Activated T-helper 17 cell treated with anti-CD3 and anti-CD28 coated beads, Interleukin-2, amount 50 U/mL, for 72 hours (primary cell): Measurements from ENCODE around the gene CSRP3. TPM values are rescaled to one million over a fixed set of nuclear protein-coding genes. Genes with fewer than 3 reads are reported as not detected.
A peak's percentile ranks its signal among the peaks of the same experiment; 100 is the strongest.

Experiments
- ATAC-seq: fragments of 150-1000 bp; cut with Tn5 transposase; replicated peaks from 2 replicates; pipeline ENCODE4 v1.10.0; 2021; ENCODE audit warnings: mild to moderate bottlenecking, moderate library complexity
- H3K27ac Mint-ChIP-seq: one replicate; pipeline ENCODE4 v1.8.0; 2022; ENCODE audit warnings: mixed read lengths
- H3K27me3 Mint-ChIP-seq: one replicate; pipeline ENCODE4 v1.8.0; 2022; ENCODE audit warnings: mixed read lengths
- H3K36me3 Mint-ChIP-seq: one replicate; pipeline ENCODE4 v1.8.0; 2022; ENCODE audit warnings: low read depth, mild to moderate bottlenecking, mixed read lengths
- H3K4me1 Mint-ChIP-seq: one replicate; pipeline ENCODE4 v1.8.0; 2022; ENCODE audit warnings: mixed read lengths
- H3K4me3 Mint-ChIP-seq: one replicate; pipeline ENCODE4 v1.8.0; 2022; ENCODE audit warnings: mild to moderate bottlenecking, mixed read lengths
- H3K9me3 Mint-ChIP-seq: one replicate; pipeline ENCODE4 v1.8.0; 2022; ENCODE audit warnings: mixed read lengths
- total RNA-seq, 2 donors: library from RNA; stranded (reverse); gene quantifications; one replicate each; pipeline ENCODE4 v1.2.3, GENCODE V29; 2022

Gene CSRP3
- total RNA-seq: not detected

- ATAC-seq: no peak
- H3K27ac Mint-ChIP-seq: no peak within 1 kb of the TSS
- peaks cover under 1% of the 10 kb centered on the region for H3K27me3 Mint-ChIP-seq
- H3K9me3 Mint-ChIP-seq: no peaks in the 10 kb centered on the region
- no peaks in the 10 kb centered on the region for H3K36me3 Mint-ChIP-seq
- no peaks in the 10 kb centered on the region for H3K4me1 Mint-ChIP-seq
- no peak within 1 kb of the TSS for H3K4me3 Mint-ChIP-seq
Observed at GRCh38 chr11:19201737-19202605, at the start of gene CSRP3. Gene CSRP3 (minus strand): TSS chr11:19201983. CDS start chr11:19192448, 9,535 bp downstream.

GRCh38 chr11:19251577-19251976 lies 49.8 kb upstream of the CSRP3 start:
- ATAC-seq: no peak
- Mint-ChIP-seq H3K4me1 (no peaks in the 10 kb centered on the region), H3K9me3 (peaks cover 7% of the 10 kb centered on the region), H3K27me3 (peaks cover 33% of the 10 kb centered on the region), H3K36me3 (no peaks in the 10 kb centered on the region), H3K4me3 (no peak overlapping the region), H3K27ac (no peak overlapping the region)

- H3K4me3 Mint-ChIP-seq: no peak overlapping the region
- peaks cover 3% of the 10 kb centered on the region for H3K9me3 Mint-ChIP-seq
- H3K4me1 Mint-ChIP-seq: peaks cover 5% of the 10 kb centered on the region
- peaks cover 6% of the 10 kb centered on the region for H3K36me3 Mint-ChIP-seq
- no peak for ATAC-seq
- peaks cover 47% of the 10 kb centered on the region for H3K27me3 Mint-ChIP-seq
- no peak overlapping the region for H3K27ac Mint-ChIP-seq
Observed at GRCh38 chr11:19246816-19247215, 45.0 kb upstream of the CSRP3 start.

- no peak overlapping the region for H3K4me3 Mint-ChIP-seq
- H3K27ac Mint-ChIP-seq: no peak overlapping the region
- H3K27me3 Mint-ChIP-seq: peaks cover 47% of the 10 kb centered on the region
- H3K36me3 Mint-ChIP-seq: peaks cover 6% of the 10 kb centered on the region
- ATAC-seq: no peak
- peaks cover 5% of the 10 kb centered on the region for H3K4me1 Mint-ChIP-seq
- peaks cover 3% of the 10 kb centered on the region for H3K9me3 Mint-ChIP-seq
Observed at GRCh38 chr11:19245351-19245750, 43.6 kb upstream of the CSRP3 start.

- Mint-ChIP-seq H3K4me3 (no peak overlapping the region), H3K9me3 (peaks cover 3% of the 10 kb centered on the region), H3K4me1 (peaks cover 5% of the 10 kb centered on the region), H3K27ac (no peak overlapping the region), H3K36me3 (peaks cover 6% of the 10 kb centered on the region), H3K27me3 (peaks cover 46% of the 10 kb centered on the region)
- no peak for ATAC-seq
Observed at GRCh38 chr11:19244621-19245020, 42.8 kb upstream of the CSRP3 start.

- Mint-ChIP-seq H3K9me3 (no peaks in the 10 kb centered on the region), H3K27me3 (peaks cover 41% of the 10 kb centered on the region), H3K27ac (no peak overlapping the region), H3K4me1 (peaks cover 5% of the 10 kb centered on the region), H3K4me3 (no peak overlapping the region), H3K36me3 (peaks cover 8% of the 10 kb centered on the region)
- no peak for ATAC-seq
Observed at GRCh38 chr11:19244084-19244483, 42.3 kb upstream of the CSRP3 start.

GRCh38 chr11:19243613-19244012 lies 41.8 kb upstream of the CSRP3 start:
- Mint-ChIP-seq H3K27ac (no peak overlapping the region), H3K4me1 (peaks cover 5% of the 10 kb centered on the region), H3K9me3 (no peaks in the 10 kb centered on the region), H3K36me3 (peaks cover 13% of the 10 kb centered on the region), H3K4me3 (no peak overlapping the region), H3K27me3 (peaks cover 36% of the 10 kb centered on the region)
- ATAC-seq: no peak

- peaks cover 32% of the 10 kb centered on the region for H3K27me3 Mint-ChIP-seq
- H3K4me3 Mint-ChIP-seq: peak overlapping the region; percentile 90
- H3K27ac Mint-ChIP-seq: no peak overlapping the region
- H3K4me1 Mint-ChIP-seq: peaks cover 5% of the 10 kb centered on the region
- ATAC-seq: no peak
- H3K9me3 Mint-ChIP-seq: no peaks in the 10 kb centered on the region
- peaks cover 18% of the 10 kb centered on the region for H3K36me3 Mint-ChIP-seq
Observed at GRCh38 chr11:19243143-19243542, 41.4 kb upstream of the CSRP3 start.

GRCh38 chr11:19242179-19242932 lies 40.6 kb upstream of the CSRP3 start:
- ATAC-seq: no peak
- H3K27ac Mint-ChIP-seq: peak overlapping the region; percentile 88

GRCh38 chr11:19241260-19242178 lies 39.7 kb upstream of the CSRP3 start:
- peak; percentile 43 for ATAC-seq
- Mint-ChIP-seq H3K4me1 (peaks cover 5% of the 10 kb centered on the region), H3K4me3 (peak overlapping the region; percentile 90), H3K36me3 (peaks cover 34% of the 10 kb centered on the region), H3K27me3 (peaks cover 24% of the 10 kb centered on the region), H3K27ac (peak overlapping the region; percentile 69), H3K9me3 (no peaks in the 10 kb centered on the region)

More at GRCh38 chr11:19242179-19242932, 40.6 kb upstream of the CSRP3 start:
- Mint-ChIP-seq H3K4me1 (peaks cover 5% of the 10 kb centered on the region), H3K36me3 (peaks cover 26% of the 10 kb centered on the region), H3K9me3 (no peaks in the 10 kb centered on the region), H3K27me3 (peaks cover 29% of the 10 kb centered on the region), H3K4me3 (peak overlapping the region; percentile 90)

- Mint-ChIP-seq H3K9me3 (no peaks in the 10 kb centered on the region), H3K27ac (peak within 1 kb of the TSS; percentile 69), H3K4me1 (peaks cover 5% of the 10 kb centered on the region), H3K4me3 (peak within 1 kb of the TSS; percentile 90), H3K36me3 (peaks cover 43% of the 10 kb centered on the region), H3K27me3 (peaks cover 18% of the 10 kb centered on the region)
- peak; percentile 93 for ATAC-seq
Observed at GRCh38 chr11:19240420-19241259, 38.9 kb upstream of the CSRP3 start, which contains the start of gene E2F8. Gene E2F8 (minus strand): TSS chr11:19240945. CDS start chr11:19240121, 824 bp downstream.

- H3K27ac Mint-ChIP-seq: no peak overlapping the region
Observed at GRCh38 chr11:19239039-19239438, 37.3 kb upstream of the CSRP3 start.

GRCh38 chr11:19237813-19238212 lies 36.0 kb upstream of the CSRP3 start:
- peaks cover 9% of the 10 kb centered on the region for H3K27me3 Mint-ChIP-seq
- ATAC-seq: no peak
- no peak overlapping the region for H3K4me3 Mint-ChIP-seq
- H3K27ac Mint-ChIP-seq: no peak overlapping the region
- peaks cover 55% of the 10 kb centered on the region for H3K36me3 Mint-ChIP-seq
- peaks cover 9% of the 10 kb centered on the region for H3K4me1 Mint-ChIP-seq
- no peaks in the 10 kb centered on the region for H3K9me3 Mint-ChIP-seq

More at GRCh38 chr11:19239039-19239438, 37.3 kb upstream of the CSRP3 start:
- H3K27me3 Mint-ChIP-seq: peaks cover 13% of the 10 kb centered on the region
- no peaks in the 10 kb centered on the region for H3K9me3 Mint-ChIP-seq
- H3K4me3 Mint-ChIP-seq: peak overlapping the region; percentile 49
- peaks cover 5% of the 10 kb centered on the region for H3K4me1 Mint-ChIP-seq
- H3K36me3 Mint-ChIP-seq: peaks cover 55% of the 10 kb centered on the region
- ATAC-seq: no peak
